ENCODE data around the gene FOLR2.

The FOLR2 gene

GRCh38 chr11:72224564-72225410 is 8.2 kb downstream of the FOLR2 start, which contains the start of gene INPPL1:
TSS of gene INPPL1 (plus strand) at chr11:72224767. CDS start at chr11:72224985, 218 bp downstream.
- peak within 1 kb of the TSS; percentile 97 for H3K4me2 ChIP-seq (ENCODE audit: low read length)
- peak within 1 kb of the TSS; percentile 99 for H3K9ac ChIP-seq (ENCODE audit: low read length)
- H3K4me3 ChIP-seq (ENCODE audit: low read length) = peak within 1 kb of the TSS; percentile 95
- no peaks in the 10 kb centered on the region for H3K9me3 ChIP-seq (ENCODE audit: insufficient read depth, low read length)
- H3K4me1 ChIP-seq (ENCODE audit: low read length) = peaks cover 25% of the 10 kb centered on the region
- H2AFZ ChIP-seq (ENCODE audit: low read depth, low read length) = peak within 1 kb of the TSS; percentile 11; the same call in 1 of the 2 replicates
- H4K20me1 ChIP-seq (ENCODE audit: insufficient read depth, low read length) = peaks cover 24% of the 10 kb centered on the region
- peaks cover 33% of the 10 kb centered on the region for H3K79me2 ChIP-seq (ENCODE audit: low read length)
- TF ChIP-seq CTCF (IDR thresholded peaks at IDR 0.05; ENCODE audit: low read depth, low read length) (no peak), EZH2phosphoT487 (IDR thresholded peaks at IDR 0.05; ENCODE audit: low read depth) (no peak)
- no peaks in the 10 kb centered on the region for H3K27me3 ChIP-seq (ENCODE audit: low read depth, low read length)
- H3K36me3 ChIP-seq (replicated peaks; ENCODE audit: low read depth, low read length) = peaks cover 25% of the 10 kb centered on the region
- peak within 1 kb of the TSS; percentile 86 for H3K27ac ChIP-seq (ENCODE audit: low read length)

- peaks cover 33% of the 10 kb centered on the region for H3K79me2 ChIP-seq (ENCODE audit: low read length)
- H3K9ac ChIP-seq (ENCODE audit: low read length) = peak overlapping the region; percentile 99
- peak overlapping the region; percentile 97 for H3K4me2 ChIP-seq (ENCODE audit: low read length)
- peak overlapping the region; percentile 95 for H3K4me3 ChIP-seq (ENCODE audit: low read length)
- no peaks in the 10 kb centered on the region for H3K9me3 ChIP-seq (ENCODE audit: insufficient read depth, low read length)
- H3K27me3 ChIP-seq (ENCODE audit: low read depth, low read length) = no peaks in the 10 kb centered on the region
- no peak overlapping the region for H2AFZ ChIP-seq (ENCODE audit: low read depth, low read length)
- peaks cover 24% of the 10 kb centered on the region for H4K20me1 ChIP-seq (ENCODE audit: insufficient read depth, low read length)
- peaks cover 32% of the 10 kb centered on the region for H3K36me3 ChIP-seq (replicated peaks; ENCODE audit: low read depth, low read length)
- peak overlapping the region; percentile 86 for H3K27ac ChIP-seq (ENCODE audit: low read length)
- H3K4me1 ChIP-seq (ENCODE audit: low read length) = peaks cover 25% of the 10 kb centered on the region
- no peak for TF ChIP-seq EZH2phosphoT487 (IDR thresholded peaks at IDR 0.05; ENCODE audit: low read depth)
- no peak for TF ChIP-seq CTCF (IDR thresholded peaks at IDR 0.05; ENCODE audit: low read depth, low read length)
Measured at GRCh38 chr11:72225411-72225951, 8.9 kb downstream of the FOLR2 start.

- peaks cover 44% of the 10 kb centered on the region for H3K36me3 ChIP-seq (replicated peaks; ENCODE audit: low read depth, low read length)
- H3K4me2 ChIP-seq (ENCODE audit: low read length) = no peak overlapping the region
- H3K9me3 ChIP-seq (ENCODE audit: insufficient read depth, low read length) = no peaks in the 10 kb centered on the region
- H3K27me3 ChIP-seq (ENCODE audit: low read depth, low read length) = no peaks in the 10 kb centered on the region
- H3K4me1 ChIP-seq (ENCODE audit: low read length) = peaks cover 18% of the 10 kb centered on the region
- TF ChIP-seq EZH2phosphoT487 (IDR thresholded peaks at IDR 0.05; ENCODE audit: low read depth) = no peak
- TF ChIP-seq CTCF (IDR thresholded peaks at IDR 0.05; ENCODE audit: low read depth, low read length) = no peak
- H3K9ac ChIP-seq (ENCODE audit: low read length) = no peak overlapping the region
- no peak overlapping the region for H3K27ac ChIP-seq (ENCODE audit: low read length)
- H4K20me1 ChIP-seq (ENCODE audit: insufficient read depth, low read length) = peaks cover 24% of the 10 kb centered on the region
- H3K79me2 ChIP-seq (ENCODE audit: low read length) = peaks cover 33% of the 10 kb centered on the region
- H3K4me3 ChIP-seq (ENCODE audit: low read length) = no peak overlapping the region
- no peak overlapping the region for H2AFZ ChIP-seq (ENCODE audit: low read depth, low read length)
Measured at GRCh38 chr11:72226701-72227100, 10.1 kb downstream of the FOLR2 start.
